HFF-Myc (cell line): ENCODE results near the gene BCL2L2.
A peak's percentile ranks its signal among the peaks of the same experiment; 100 is the strongest.
"Not testable (repeated sequence)": the region's sequence is repeated elsewhere in the genome, so short reads cannot be mapped to it uniquely, and the experiment has no call there.

Source experiments
- DNase-seq: peaks from one replicate; pipeline ENCODE4 v3.0.0-alpha.2; 2011; ENCODE audit warnings: low read depth; ENCODE audit errors: extremely low read depth
- H3K4me3 ChIP-seq: replicated peaks from 2 replicates; pipeline ENCODE4 v1.5.1; 2011; ENCODE audit warnings: low read depth, mild to moderate bottlenecking, control low read depth, low read length
- CTCF ChIP-seq: IDR thresholded peaks from 2 replicates; pipeline ENCODE4 v1.5.1; 2012; ENCODE audit warnings: mild to moderate bottlenecking, low read depth, low read length, control low read depth; ENCODE audit errors: missing control alignments

BCL2L2 gene

GRCh38 chr14:23306412-23307145 lies at the start of gene BCL2L2:
Gene BCL2L2 (plus strand): TSS chr14:23306833. CDS start chr14:23307768, 935 bp downstream.
- peak within 1 kb of the TSS; percentile 91 for H3K4me3 ChIP-seq
- no peak for TF ChIP-seq CTCF
- DNase-seq = peak; percentile 65

GRCh38 chr14:23258256-23258655 lies 48.4 kb upstream of the BCL2L2 start:
- DNase-seq = no peak
- TF ChIP-seq CTCF = no peak
- no peak overlapping the region for H3K4me3 ChIP-seq

- no peak for TF ChIP-seq CTCF
- no peak overlapping the region for H3K4me3 ChIP-seq
- no peak for DNase-seq
Measured at GRCh38 chr14:23259426-23259825, 47.2 kb upstream of the BCL2L2 start.

- not testable (repeated sequence) for DNase-seq, H3K4me3 ChIP-seq
Measured at GRCh38 chr14:23260849-23261248, 45.8 kb upstream of the BCL2L2 start.

- TF ChIP-seq CTCF = no peak
- DNase-seq = no peak
- H3K4me3 ChIP-seq = no peak overlapping the region
Measured at GRCh38 chr14:23269193-23269592, 37.4 kb upstream of the BCL2L2 start.

- H3K4me3 ChIP-seq = no peak overlapping the region
- DNase-seq = no peak
- no peak for TF ChIP-seq CTCF
Measured at GRCh38 chr14:23275412-23275811, 31.2 kb upstream of the BCL2L2 start.

- no peak for TF ChIP-seq CTCF
- no peak for DNase-seq
- H3K4me3 ChIP-seq = no peak overlapping the region
Measured at GRCh38 chr14:23277189-23277588, 29.4 kb upstream of the BCL2L2 start.

- not testable (repeated sequence) for H3K4me3 ChIP-seq, DNase-seq
Measured at GRCh38 chr14:23277928-23278327, 28.7 kb upstream of the BCL2L2 start.
